Amniotic stem cell (primary cell): ENCODE data around the gene LRRN4.

Source experiments
- DNase-seq: peaks from one replicate; lab custom pipeline; 2025; lab: John Stamatoyannopoulos, UW

The LRRN4 gene

DNA sequence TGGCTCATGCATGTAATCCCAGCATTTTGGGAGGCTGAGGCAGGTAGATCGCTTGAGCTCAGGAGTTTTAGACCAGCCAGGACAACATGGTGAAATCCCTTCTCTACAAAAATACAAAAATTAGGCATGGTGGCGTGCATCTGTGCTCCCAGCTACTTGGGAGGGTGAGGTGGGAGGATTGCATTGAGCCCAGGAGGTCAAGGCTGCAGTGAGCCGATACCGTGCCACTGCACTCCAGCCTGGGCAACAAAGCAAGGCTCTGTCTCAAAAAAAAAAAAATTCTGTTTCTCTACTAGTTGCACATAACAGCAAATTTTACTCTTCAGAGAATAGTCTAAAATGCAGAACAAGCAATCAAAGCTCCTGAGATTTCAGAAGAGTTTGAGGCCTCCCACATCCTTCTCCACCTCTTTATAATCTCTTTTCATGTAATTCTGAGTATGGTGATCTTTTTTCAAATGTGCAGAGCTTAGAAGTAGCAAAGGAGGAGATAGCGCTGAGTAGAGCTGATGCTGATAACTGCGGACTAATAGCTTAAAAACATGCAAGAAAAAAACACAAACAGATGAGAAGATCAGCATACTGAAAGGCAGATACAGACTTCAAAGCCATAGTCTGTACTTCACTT, 23.3 kb downstream of the LRRN4 start:
- no peak for DNase-seq

DNA sequence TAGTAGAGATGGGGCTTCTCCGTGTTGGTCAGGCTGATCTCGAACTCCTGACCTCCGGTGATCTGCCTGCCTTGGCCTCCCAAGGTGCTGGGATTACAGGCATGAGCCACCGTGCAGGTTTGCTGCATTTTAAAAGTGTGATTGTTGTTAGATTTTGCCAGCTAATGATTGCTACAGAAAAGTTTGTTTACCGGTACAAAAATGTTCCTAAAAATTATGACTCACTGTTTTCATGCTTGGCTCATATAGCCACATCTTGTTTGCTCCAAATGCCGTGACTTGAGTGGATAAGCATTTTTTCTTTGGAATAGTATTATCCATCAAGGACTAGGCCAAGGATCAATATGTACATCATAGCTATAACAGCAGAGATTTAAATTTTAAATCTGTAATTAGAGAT, 24.3 kb downstream of the LRRN4 start:
- DNase-seq, result no peak

GRCh38 chr20:6028818-6029217, 25.0 kb downstream of the LRRN4 start:
- DNase-seq, result no peak

GRCh38 chr20:6026051-6026450, 27.8 kb downstream of the LRRN4 start:
- no peak for DNase-seq

DNA sequence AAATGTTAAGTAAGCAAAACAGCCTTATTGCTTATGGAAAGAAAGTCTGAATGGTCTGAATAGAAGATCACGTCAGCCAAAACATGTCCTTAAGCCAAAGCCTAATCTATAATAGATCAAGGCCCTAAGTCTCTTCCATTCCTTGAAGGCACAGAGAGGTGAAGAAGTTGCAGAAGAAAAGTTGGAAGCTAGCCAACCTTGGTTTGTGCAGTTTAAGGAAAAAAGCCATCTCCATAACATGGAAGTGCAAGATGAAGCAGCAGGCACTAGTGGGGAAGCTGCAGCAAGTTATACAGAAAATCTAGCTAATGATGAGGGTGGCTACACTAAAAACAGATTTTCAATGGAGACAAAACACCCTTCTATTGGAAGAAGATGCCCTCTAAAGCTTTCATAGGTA, 29.1 kb downstream of the LRRN4 start:
- DNase-seq, result no peak

GRCh38 chr20:6017880-6018279, 36.0 kb downstream of the LRRN4 start:
- no peak for DNase-seq

- DNase-seq, result no peak
Observed at GRCh38 chr20:6017467-6017866, 36.4 kb downstream of the LRRN4 start.

DNA sequence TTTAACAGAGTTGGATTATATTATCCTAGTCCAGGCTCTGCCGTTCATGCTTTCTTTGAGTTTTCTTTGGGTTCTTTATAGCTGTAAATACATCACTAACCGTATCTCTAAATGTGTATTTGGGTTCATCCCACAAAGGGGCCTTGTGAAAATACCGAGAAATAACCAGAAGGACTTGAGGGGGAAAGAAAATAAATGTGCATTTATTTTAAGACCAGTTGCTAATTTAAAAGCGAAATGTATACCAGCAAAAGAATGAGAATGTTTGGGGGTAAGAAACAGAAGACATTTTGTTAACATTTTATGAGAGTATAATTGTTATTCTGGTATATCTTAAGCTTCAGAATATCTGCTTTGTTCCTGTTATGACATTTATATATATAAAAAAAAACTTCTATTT, 38.9 kb downstream of the LRRN4 start:
- no peak for DNase-seq

DNA sequence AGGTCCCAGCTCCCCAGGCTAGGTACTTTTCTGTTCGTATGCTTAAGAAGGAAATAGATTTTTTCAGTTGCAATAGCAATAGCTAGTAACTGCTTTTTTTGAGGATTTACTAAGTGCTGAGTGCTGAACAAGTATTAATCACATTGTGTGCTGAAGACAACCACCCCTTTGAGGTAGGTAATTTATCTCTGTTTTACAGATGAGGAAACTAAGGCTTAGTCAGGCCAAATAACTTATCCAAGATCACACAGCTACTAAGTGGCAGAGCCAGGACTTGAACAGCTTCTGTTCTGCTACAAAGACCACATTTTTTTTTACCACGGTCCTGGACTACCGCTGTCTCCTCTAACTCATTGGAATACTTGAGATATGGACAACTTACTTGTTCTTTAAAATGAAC, 39.8 kb downstream of the LRRN4 start:
- DNase-seq, result no peak

DNA sequence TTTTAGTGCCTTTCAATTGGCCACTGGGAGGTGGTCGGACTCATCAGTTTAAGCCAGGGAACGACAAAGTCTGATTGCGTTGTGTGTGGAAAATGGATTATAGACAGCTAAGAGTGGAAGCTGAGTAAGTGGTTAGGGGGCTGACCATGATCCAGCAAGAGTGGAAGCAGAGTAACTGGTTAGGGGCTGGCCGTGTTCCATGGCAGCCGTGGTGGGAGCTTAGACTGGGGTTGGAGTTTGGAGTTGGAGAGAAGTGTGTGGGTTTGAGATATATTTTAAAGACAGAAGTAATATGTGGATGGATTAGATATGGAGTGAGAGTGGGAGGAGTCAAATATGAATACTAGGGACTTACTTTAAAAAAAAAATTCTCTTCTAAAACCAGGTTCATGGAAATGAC, 41.7 kb downstream of the LRRN4 start:
- DNase-seq, result no peak

GRCh38 chr20:6008254-6008653, 45.6 kb downstream of the LRRN4 start:
- peak; percentile 48 for DNase-seq

DNA sequence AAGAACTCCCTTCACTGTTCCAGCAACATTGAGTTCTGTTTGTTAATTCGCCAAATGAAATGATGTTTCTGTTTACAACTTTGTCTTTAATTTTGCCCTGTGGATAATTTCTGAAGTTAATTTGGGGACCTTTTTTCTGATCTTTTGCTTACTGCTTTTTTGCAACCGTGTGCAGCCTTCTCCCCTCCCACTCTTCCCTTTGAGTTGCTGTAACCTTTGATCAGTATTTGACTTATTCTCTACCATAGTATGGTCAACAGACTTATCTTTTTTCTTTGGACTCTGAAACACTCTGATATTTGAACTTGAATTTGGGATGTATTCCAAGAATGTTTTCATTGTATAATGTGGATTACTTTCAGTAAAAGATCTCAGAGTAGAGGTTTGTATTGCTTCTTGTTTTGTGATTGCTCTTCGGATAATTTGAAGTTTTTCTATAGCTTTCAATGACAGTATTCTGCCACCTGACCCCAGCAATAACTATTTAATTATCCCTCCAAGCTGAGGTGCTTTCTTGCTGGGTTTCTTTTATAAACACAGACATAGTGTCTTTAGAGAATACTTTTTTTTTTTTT, 46.2 kb downstream of the LRRN4 start:
- no peak for DNase-seq

DNA sequence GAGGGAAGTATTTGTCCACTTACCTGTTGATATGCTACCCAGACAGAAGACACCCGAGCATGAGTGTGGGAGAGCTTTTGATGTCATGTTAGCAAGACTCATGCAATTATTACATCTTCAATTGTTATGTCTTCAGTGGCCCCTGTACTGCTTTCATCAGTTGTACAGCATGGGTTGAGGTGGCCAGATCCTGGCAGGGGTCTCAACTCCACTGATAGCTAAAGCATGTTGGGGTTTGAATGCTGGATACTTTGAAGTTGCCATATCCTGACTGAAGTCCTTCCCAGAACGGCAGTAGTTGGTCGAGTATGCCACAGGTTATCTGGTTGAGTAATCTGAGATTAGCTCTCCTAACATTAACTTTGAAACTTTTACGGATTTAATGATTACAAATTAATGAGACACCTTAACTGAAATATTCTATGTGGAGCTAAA, 46.7 kb downstream of the LRRN4 start:
- DNase-seq, result no peak

- DNase-seq, result no peak
Observed at GRCh38 chr20:6006603-6006949, 47.3 kb downstream of the LRRN4 start.

DNA sequence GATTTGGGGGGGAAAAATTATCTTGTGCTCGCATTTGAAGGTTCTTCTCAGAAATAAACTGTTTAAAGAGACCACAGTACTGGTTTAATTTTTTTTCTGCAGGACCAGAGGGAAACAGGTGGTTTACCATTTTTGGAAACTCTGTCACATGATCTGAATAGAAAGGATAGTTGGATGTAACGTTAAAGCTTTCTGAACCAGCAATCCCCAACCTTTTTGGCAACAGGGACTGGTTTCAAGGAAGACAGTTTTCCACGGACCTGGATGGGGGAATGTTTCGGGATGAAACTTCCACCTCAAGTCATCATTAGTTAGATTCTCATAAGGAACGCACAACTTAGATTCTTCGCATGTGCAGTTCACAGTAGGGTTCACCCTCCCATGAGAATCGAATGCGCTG, 53.0 kb downstream of the LRRN4 start:
- no peak for DNase-seq

DNA sequence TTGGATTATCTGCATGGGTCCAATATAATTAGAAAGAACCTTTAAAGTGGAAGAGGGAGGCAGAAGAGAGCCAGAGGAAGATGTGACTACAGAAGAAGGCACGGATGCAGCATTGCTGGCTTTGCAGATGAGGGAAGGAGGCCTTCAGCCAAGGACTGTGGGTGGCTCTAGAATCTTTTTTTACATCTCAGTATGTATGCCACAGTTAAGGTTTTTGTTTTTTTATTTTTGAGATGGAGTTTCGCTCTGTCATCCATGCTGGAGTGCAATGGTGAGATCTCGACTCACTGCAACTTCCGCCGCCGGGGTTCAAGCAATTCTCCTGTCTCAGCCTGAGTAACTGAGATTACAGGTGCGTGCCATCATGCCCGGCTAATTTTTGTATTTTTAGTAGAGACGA, 54.1 kb downstream of the LRRN4 start:
- no peak for DNase-seq

DNA sequence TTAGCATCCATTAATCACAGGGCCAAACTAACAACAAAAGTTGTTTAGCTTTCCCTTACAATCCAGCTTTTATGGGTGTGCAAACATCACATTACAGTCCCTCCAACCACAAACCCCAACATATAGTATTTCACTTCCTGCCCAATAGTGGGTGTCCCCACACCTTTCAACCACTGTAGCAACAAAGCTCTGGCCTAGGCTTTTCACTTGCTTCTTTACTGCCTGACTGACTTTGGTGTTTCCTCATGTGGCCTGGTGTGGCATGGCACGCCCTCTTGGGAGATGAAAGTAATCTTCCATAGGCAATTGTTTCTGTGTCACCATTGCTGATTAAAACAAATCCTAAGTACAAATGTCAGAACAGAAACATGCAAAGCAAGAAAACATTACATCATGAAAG, 57.1 kb downstream of the LRRN4 start:
- DNase-seq, result no peak

GRCh38 chr20:5991623-5992441, 62.0 kb downstream of the LRRN4 start:
- no peak for DNase-seq

GRCh38 chr20:5990946-5991345, 62.9 kb downstream of the LRRN4 start:
- DNase-seq, result no peak
